SH-SY5Y (cell line): ENCODE data around the gene DCUN1D2.

Experiments used
- GATA2 ChIP-seq: IDR thresholded peaks from 2 replicates; pipeline ENCODE4 v1.6.1; 2011; ENCODE audit warnings: mild to moderate bottlenecking, low read depth, low read length
- GATA3 ChIP-seq: IDR thresholded peaks from 2 replicates; pipeline ENCODE4 v1.6.1; 2011; ENCODE audit warnings: low read depth, mild to moderate bottlenecking, low read length, moderate library complexity

DCUN1D2 gene

DNA sequence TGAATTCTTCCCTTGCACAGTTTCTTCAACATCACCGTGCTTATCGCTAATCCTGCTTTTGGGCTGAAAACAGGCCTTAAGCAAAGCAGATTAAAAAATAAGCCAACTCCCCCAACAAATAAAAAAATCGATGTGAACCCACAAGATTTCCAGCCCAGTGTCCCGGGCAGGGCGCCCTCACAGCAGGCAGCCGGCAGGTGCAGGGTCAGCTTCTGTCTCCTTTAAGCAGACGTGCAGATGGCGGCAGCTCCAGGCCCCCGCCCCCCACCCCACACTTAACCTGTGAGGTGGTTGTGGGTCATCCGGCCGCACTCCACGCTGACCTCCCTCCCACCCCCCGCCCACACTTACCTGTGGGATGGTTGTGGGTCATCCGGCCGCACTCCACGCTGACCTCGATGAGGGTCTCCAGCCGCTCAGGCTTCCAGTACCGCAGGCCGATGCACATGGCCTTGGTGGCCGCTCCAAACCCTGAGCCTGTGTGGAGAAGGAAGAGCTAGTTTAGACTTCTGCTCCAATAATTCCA is 57.1 kb downstream of the DCUN1D2 start:
- no peak for TF ChIP-seq GATA3
- no peak for TF ChIP-seq GATA2

DNA sequence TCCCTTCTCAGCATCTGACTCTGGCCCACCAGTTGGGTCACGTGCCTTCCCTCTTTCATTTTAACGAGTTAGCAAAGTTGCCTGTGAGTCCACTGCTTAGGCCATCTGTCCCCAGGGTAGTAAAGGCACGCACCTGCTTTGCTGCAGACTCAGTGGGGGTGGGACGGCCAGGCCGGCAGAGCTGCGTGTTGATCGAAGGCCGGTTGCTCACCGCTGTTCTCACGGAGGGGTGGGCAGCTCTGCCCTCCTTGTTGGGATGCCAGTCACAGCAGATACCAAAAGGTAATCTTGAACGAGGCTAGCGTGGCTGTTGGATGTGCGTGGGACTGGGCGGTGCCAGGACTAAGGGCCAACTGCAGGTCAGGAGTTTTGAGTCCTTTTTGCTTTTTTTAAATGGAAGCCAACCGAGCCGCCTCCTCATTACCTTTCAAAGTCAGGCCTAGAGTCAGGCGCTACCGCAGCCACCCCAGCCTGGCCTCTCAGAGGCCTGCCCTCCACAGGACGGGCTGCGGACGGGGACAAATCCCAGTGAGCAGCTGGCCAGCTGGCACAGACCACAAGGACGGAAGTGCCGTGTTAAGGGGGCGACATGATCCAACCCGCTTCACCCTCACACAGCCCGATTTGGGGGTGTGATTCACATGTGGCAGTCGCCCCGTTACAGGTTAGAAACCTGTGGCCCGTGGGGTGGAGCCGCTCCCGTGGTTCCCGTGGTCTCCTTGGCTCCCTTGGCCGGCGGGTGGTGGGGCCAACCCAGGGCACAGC is 57.8 kb downstream of the DCUN1D2 start:
- no peak for TF ChIP-seq GATA2
- TF ChIP-seq GATA3: no peak

DNA sequence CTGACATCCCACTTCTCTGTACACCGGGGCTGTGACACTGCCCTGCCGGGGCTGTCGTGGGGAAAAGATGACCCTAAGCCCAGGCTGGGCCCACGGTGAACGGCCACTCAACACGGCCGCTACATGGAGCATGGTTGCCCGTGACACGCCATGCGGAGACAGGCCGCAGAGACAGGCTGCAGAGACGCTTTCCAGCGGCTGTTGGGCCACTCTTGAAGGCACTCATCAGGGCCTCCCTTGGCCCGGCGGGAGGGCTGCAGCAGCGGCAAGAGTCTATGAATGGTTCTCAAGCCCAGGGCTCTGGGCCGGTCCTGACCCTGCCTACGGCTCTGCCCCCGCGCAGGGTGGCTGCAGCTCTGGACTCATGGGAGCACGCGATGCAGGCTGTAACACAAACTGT is 59.3 kb downstream of the DCUN1D2 start:
- TF ChIP-seq GATA3 (no peak), GATA2 (no peak)

DNA sequence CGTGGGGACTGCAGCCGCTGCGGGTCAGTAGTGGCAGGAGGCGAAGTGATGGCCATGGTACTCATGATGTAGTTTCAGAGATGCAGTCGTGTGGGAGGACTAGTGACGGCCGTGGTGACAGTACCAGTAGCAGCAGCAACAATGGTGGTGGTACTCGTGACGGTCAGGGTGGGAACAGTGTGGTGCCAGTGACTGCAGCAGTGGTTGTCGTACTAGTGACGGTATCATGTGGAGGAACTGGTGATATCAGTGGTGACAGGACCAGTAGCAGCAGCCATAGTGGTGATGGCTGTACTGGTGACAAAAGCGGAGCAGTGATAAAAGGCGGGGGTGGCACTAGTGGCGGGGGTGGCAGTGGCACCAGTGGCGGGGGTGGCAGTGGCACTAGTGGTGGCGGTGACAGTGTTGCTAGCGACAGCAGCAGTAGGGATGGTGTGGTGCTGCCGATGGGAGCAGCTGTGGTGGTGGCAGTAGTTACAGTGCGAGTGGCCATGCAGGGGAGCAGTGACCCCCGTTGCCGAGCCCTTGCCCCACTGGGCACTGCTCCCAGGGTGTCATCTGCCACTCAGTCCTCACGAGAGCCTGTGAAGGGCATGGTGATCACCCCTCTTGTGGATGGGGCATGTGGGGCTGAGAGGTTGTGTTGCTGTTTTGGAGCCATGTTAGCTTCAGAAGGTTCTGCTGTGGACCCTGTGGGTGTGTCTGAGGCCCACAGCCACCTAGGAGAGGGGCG is 60.0 kb downstream of the DCUN1D2 start:
- TF ChIP-seq GATA3 (no peak), GATA2 (no peak)

DNA sequence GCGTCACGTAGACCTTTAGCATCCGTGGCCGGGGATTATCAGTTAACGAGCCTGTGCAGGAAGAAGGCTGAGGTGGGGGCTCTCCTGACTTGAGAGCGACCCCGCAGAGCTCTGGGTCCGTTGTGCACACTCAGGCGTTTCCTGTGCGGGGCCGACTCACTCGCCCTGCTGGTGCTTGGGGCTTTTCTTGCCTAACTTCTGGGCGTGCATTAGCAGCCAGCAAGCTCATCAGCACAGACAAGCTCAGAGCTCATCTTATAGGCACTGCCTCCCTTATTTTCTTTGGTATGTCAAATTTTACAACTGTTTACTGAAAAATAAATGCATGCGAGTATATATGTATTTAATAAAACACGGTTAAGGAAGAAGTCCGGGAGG is 60.9 kb downstream of the DCUN1D2 start:
- TF ChIP-seq GATA2 (no peak), GATA3 (no peak)

DNA sequence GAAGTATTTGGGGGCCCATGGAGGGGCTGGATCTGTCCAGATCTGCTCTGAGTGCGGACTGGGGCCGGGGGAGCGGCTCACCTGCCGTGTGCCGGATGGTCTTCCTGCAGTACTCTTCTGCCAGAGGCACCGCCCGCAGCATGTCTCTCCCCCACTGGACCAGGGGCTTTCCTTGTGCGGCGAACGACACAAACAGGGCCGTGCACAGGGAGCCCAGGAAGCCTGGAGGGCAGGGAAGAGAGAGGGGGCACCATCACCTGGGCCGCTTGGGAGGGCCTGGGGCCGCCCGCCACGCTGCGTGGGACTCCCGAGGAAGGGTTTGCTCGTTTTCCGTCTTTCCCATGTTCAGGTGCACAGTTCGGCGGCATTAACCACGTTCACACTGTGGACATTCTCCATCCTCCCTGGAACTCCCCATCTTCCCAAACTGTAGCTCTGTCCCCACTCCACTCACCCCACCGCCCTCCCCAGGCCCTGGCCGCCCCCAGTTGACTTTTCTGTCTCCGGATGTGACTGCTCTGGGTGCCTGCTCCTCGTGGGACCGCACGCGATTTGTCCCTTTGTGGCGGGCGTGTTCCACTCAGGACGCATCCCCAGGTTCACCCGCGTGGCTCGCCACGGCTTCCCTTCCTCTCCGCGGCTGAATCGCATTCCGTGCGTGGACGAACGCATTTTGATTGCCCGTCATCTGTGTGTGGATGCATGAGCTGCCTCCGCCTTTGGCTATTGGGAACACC is 61.5 kb downstream of the DCUN1D2 start:
- no peak for TF ChIP-seq GATA2

DNA sequence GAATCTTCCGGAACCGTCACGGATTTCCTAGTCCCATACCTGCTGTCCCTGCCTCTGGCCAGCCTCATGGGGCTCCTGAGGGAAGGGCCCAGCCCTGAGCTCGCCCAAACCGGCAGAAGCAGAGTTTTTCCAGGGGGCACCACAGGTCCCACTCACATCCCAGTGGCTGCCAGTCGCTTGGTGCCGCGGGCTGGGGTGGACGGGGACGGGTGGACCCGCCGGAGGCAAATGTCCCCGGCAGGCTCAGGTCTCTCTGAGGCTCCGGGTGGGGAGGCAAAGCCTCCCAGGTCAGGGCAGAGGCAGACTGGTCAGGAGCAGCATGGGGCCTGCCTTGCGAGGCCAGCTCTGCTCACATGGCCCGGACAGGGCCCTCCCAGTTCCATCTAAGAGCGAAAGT is 62.0 kb downstream of the DCUN1D2 start:
- TF ChIP-seq GATA3: no peak

DNA sequence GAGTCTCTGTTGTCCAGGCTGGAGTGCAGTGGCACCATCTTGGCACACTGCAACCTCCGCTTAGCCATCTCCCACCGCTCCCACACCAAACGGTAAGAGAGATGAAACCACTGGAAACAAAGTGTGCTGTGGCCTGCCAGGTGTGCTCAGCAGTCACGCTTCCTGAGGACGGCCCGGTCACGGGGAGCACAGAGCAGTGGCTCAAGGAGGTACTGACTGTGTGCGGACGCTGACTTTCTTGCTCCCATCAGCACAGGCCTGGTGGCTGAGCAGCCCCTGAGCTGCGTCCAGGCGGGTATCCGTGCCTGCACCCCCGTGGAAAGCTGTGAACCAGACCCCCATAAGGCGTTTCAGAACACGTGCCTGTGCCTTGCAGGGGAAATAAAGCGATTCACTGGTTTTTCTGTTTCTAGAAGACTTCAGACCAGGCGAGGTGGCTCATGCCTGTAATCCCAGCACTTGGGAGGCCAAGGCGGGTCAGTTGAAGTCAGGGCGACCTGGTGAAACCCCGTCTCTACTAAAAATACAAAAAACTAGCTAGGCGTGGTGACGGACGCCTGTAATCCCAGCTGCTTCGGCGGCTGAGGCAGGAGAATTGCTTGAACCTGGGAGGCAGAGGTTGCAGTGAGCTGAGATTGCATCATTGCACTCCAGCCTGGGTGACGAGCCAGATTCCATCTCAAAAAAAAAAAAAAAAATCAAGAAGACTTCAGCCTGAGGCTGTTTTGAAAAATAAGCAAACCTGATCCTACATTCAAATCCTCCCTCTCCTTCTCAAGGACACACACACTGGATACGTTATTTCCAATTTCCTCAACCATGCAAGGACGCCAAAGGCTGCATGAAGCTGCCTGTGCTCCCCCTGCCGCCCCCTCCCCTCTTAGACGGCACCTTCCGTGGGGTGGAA is 62.7 kb downstream of the DCUN1D2 start:
- TF ChIP-seq GATA3 (no peak), GATA2 (no peak)

DNA sequence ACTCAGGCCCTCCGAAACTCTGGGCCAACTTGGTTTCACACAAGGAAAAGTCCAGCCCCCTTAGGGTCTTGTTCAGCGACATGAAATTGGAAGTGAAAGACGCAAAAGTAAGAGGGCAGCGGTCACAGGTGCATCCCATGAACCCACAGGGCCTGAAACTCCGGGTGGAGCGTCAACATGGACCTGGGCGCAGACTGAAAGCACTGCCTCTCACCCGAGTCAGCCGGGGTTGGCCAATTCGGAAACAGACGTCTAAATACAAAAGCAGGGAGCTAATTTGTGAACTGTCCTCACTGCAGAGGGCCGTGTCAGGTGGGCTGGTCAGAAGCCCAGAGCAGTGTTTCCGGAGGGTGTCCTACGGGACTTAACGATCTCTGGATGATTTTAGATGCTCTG is 63.9 kb downstream of the DCUN1D2 start:
- TF ChIP-seq GATA3: no peak
- TF ChIP-seq GATA2: no peak

DNA sequence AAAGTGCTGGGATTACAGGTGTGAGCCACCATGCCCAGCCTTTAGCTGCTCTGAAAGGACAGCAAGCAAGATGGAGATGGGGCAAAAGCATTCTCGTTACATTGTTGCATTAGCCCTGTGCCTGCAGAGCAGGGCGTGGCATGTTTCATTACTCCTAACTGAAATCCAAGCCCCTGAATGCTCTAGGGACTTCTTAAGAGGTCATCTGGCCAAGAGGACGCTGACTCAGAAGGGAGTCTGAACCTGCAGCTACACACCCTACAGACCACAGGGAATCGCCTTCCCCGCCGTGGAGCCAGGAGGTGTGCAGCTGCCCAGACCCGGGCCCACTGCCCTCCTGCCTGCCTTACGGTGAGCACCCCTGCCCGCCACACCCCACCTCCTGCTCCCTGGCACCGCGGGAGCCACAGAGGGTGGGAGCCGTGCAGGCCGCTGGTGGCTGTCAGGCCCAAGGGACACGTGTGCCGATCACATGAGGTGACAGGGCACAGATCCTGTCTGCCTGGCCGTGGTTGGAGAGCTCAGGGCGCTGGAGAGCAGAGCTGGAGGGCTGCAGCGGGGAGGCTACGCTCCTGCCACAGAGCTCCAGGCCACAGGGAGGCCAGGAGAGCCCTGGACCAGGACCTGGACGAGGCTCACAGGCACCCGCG is 64.4 kb downstream of the DCUN1D2 start:
- TF ChIP-seq GATA3 (no peak), GATA2 (no peak)

DNA sequence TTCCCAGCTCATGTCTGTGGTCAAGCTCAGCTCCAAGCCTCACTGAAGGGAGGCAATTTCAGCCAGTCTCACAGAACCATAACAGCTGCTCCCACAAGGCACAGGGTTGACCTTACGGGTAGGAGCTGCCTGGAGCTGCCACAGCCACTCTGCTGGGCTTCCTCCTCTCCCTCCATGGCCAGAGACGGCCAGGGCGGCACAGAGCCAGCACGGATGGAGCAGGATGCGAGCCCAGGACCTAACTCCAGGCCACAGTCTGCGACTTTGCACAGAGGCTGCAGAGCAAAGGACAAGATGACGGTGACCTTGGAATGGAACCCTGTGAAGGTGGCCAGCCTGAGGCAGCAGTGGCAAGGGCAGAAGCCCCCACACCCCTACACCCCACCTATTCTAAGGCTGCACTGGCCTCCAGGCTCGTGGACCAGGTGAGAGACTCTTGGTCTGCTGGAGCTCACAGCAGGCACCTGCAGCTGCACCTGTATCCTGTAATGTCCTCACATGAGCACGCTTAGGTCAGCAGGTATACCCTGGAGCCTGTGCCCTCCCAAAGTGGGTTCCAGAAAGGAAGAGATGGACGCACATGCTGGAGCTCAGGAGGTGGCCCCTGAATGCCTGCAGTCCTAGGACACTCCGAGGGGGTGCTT is 66.9 kb downstream of the DCUN1D2 start:
- no peak for TF ChIP-seq GATA3
- TF ChIP-seq GATA2: no peak

DNA sequence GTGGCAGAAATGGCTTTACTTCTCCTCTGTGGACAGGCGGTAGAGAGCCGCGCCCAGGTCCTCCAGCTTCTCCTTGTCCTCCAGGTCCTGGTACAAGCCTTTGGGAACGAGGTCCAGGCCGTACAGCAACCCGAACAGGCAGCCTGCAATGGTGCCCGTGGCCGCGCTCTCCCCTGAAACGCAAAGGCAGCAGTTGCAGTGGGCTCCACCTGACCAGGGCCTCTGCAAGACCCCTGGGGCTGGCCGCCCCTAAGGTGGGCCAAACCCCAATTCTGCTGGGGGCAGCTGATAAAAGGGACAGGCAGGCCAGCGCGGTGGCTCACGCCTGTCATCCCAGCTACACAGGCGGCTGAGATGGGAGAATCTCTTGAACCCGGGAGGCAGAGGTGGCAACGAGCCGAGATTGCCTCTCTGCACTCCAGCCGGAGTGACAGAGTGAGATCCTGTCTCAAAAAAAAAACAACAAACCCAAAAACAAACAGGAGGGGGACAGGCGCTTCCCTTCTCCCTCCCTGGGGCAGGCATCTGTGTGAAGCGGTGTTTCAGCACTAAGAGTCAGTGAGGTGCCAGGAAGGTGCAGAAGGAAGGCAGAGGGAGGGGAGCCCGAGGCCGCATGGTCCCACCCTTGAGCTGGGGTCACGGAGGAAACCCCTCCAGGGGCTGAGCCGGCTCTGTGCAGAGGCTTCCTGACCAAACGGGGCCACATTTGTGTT is 67.5 kb downstream of the DCUN1D2 start:
- TF ChIP-seq GATA2 (no peak), GATA3 (no peak)

DNA sequence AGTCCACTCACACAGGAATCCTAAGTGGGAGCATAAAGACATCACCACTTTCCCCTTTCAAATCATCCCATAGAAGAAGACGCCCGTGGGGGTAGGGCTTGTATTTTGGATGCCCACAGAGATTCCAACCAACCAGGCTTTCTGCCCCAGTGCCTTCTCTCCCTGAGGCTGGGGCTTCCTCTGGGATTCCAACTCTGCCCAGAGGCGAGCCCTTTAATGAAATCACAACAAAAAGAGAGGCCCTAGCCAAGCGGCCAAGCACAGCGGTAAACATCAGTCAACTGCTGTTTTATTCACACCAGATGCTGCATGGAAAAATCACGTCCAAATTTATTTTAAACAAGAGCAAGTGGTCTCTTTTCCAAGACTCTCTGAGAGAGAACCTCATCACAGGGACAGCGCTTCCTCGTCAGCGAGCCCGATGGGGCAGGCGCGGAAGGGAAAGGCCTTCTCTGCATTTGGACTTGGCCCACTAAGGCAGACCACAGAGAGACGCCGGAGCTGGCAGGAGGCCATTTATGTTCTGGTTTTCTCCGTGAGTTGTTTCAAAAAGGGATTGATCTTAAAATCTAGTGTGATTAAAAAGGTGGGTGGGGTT is 68.7 kb downstream of the DCUN1D2 start:
- no peak for TF ChIP-seq GATA3
- TF ChIP-seq GATA2: peak; percentile 20; the same call in 1 of the 2 replicates
